ENCODE results near the gene PMM2.

PMM2 gene

GRCh38 chr16:8851761-8852403, 54.2 kb downstream of the PMM2 start:
- Histone ChIP-seq H3K27me3 (ENCODE audit: control insufficient read depth in 1 of 2, insufficient read depth in 2 of 2, low read length in 2 of 2) (no peaks in the 10 kb centered on the region), H3K36me3 (ENCODE audit: control insufficient read depth in 2 of 2, insufficient read depth in 2 of 2, low read length in 2 of 2) (peaks cover 5 to 23% of the 10 kb centered on the region in 2 donors), H3K27ac (ENCODE audit: low read length) (no peak overlapping the region)

GRCh38 chr16:8852534-8852933, 54.9 kb downstream of the PMM2 start:
- peaks cover 5 to 24% of the 10 kb centered on the region in 2 donors for H3K36me3 ChIP-seq (ENCODE audit: control insufficient read depth in 2 of 2, insufficient read depth in 2 of 2, low read length in 2 of 2)
- no peak overlapping the region for H3K4me3 ChIP-seq (ENCODE audit: low read length in 2 of 2)
- H3K9ac ChIP-seq (ENCODE audit: low read length in 2 of 2): no peak overlapping the region
- H3K27ac ChIP-seq (ENCODE audit: low read length): no peak overlapping the region
- H3K4me1 ChIP-seq (ENCODE audit: control insufficient read depth, insufficient read depth, low read length): peaks cover 5% of the 10 kb centered on the region
- no peaks in the 10 kb centered on the region for H3K9me3 ChIP-seq (ENCODE audit: control insufficient read depth in 2 of 2, low read length in 2 of 2)
- no peaks in the 10 kb centered on the region for H3K27me3 ChIP-seq (ENCODE audit: control insufficient read depth in 1 of 2, insufficient read depth in 2 of 2, low read length in 2 of 2)

More at GRCh38 chr16:8851761-8852403, 54.2 kb downstream of the PMM2 start:
- H3K9ac ChIP-seq (ENCODE audit: low read length in 2 of 2): no peak overlapping the region
- H3K4me3 ChIP-seq (ENCODE audit: low read length in 2 of 2): no peak overlapping the region
- H3K4me1 ChIP-seq (ENCODE audit: control insufficient read depth, insufficient read depth, low read length): peaks cover 5% of the 10 kb centered on the region
- no peaks in the 10 kb centered on the region for H3K9me3 ChIP-seq (ENCODE audit: control insufficient read depth in 2 of 2, low read length in 2 of 2)

- Histone ChIP-seq H3K9me3 (ENCODE audit: control insufficient read depth in 2 of 2, low read length in 2 of 2) (no peaks in the 10 kb centered on the region), H3K36me3 (ENCODE audit: control insufficient read depth in 2 of 2, insufficient read depth in 2 of 2, low read length in 2 of 2) (peaks cover 5 to 22% of the 10 kb centered on the region in 2 donors)
These were observed 55.5 kb downstream of the PMM2 start for GRCh38 chr16:8853150-8853549.

GRCh38 chr16:8853611-8854010, 56.0 kb downstream of the PMM2 start:
- H3K36me3 ChIP-seq (ENCODE audit: control insufficient read depth in 2 of 2, insufficient read depth in 2 of 2, low read length in 2 of 2): peaks cover 7 to 21% of the 10 kb centered on the region in 2 donors
- no peak overlapping the region for H3K4me3 ChIP-seq (ENCODE audit: low read length in 2 of 2)
- H3K27me3 ChIP-seq (ENCODE audit: control insufficient read depth in 1 of 2, insufficient read depth in 2 of 2, low read length in 2 of 2): no peaks in the 10 kb centered on the region
- no peak overlapping the region for H3K27ac ChIP-seq (ENCODE audit: low read length)
- H3K9me3 ChIP-seq (ENCODE audit: control insufficient read depth in 2 of 2, low read length in 2 of 2): no peaks in the 10 kb centered on the region
- peaks cover 5% of the 10 kb centered on the region for H3K4me1 ChIP-seq (ENCODE audit: control insufficient read depth, insufficient read depth, low read length)
- no peak overlapping the region for H3K9ac ChIP-seq (ENCODE audit: low read length in 2 of 2)

More at GRCh38 chr16:8853150-8853549, 55.5 kb downstream of the PMM2 start:
- Histone ChIP-seq H3K4me3 (ENCODE audit: low read length in 2 of 2) (no peak overlapping the region), H3K9ac (ENCODE audit: low read length in 2 of 2) (no peak overlapping the region), H3K27me3 (ENCODE audit: control insufficient read depth in 1 of 2, insufficient read depth in 2 of 2, low read length in 2 of 2) (no peaks in the 10 kb centered on the region), H3K4me1 (ENCODE audit: control insufficient read depth, insufficient read depth, low read length) (peaks cover 5% of the 10 kb centered on the region), H3K27ac (ENCODE audit: low read length) (no peak overlapping the region)

GRCh38 chr16:8854298-8854948, 56.8 kb downstream of the PMM2 start:
- Histone ChIP-seq H3K36me3 (ENCODE audit: control insufficient read depth in 2 of 2, insufficient read depth in 2 of 2, low read length in 2 of 2) (peaks cover 8 to 15% of the 10 kb centered on the region in 2 donors), H3K9me3 (ENCODE audit: control insufficient read depth in 2 of 2, low read length in 2 of 2) (no peaks in the 10 kb centered on the region), H3K27ac (ENCODE audit: low read length) (no peak overlapping the region), H3K4me1 (ENCODE audit: control insufficient read depth, insufficient read depth, low read length) (peaks cover 5% of the 10 kb centered on the region), H3K4me3 (ENCODE audit: low read length in 2 of 2) (no peak overlapping the region), H3K27me3 (ENCODE audit: control insufficient read depth in 1 of 2, insufficient read depth in 2 of 2, low read length in 2 of 2) (no peaks in the 10 kb centered on the region), H3K9ac (ENCODE audit: low read length in 2 of 2) (no peak overlapping the region)

- no peak overlapping the region for H3K4me3 ChIP-seq (ENCODE audit: low read length in 2 of 2)
- H3K36me3 ChIP-seq (ENCODE audit: control insufficient read depth in 2 of 2, insufficient read depth in 2 of 2, low read length in 2 of 2): peaks cover 8 to 9% of the 10 kb centered on the region in 2 donors
- no peak overlapping the region for H3K27ac ChIP-seq (ENCODE audit: low read length)
- H3K4me1 ChIP-seq (ENCODE audit: control insufficient read depth, insufficient read depth, low read length): peaks cover 6% of the 10 kb centered on the region
- H3K27me3 ChIP-seq (ENCODE audit: control insufficient read depth in 1 of 2, insufficient read depth in 2 of 2, low read length in 2 of 2): no peaks in the 10 kb centered on the region
- no peak overlapping the region for H3K9ac ChIP-seq (ENCODE audit: low read length in 2 of 2)
- no peaks in the 10 kb centered on the region for H3K9me3 ChIP-seq (ENCODE audit: control insufficient read depth in 2 of 2, low read length in 2 of 2)
These were observed 57.6 kb downstream of the PMM2 start for GRCh38 chr16:8855051-8855786.

GRCh38 chr16:8855972-8856371, 58.3 kb downstream of the PMM2 start:
- Histone ChIP-seq H3K27me3 (ENCODE audit: control insufficient read depth in 1 of 2, insufficient read depth in 2 of 2, low read length in 2 of 2) (no peaks in the 10 kb centered on the region), H3K27ac (ENCODE audit: low read length) (no peak overlapping the region), H3K9me3 (ENCODE audit: control insufficient read depth in 2 of 2, low read length in 2 of 2) (no peaks in the 10 kb centered on the region), H3K4me1 (ENCODE audit: control insufficient read depth, insufficient read depth, low read length) (peaks cover 8% of the 10 kb centered on the region), H3K9ac (ENCODE audit: low read length in 2 of 2) (no peak overlapping the region), H3K36me3 (ENCODE audit: control insufficient read depth in 2 of 2, insufficient read depth in 2 of 2, low read length in 2 of 2) (peaks cover 7 to 8% of the 10 kb centered on the region in 2 donors), H3K4me3 (ENCODE audit: low read length in 2 of 2) (no peak overlapping the region)

- Histone ChIP-seq H3K36me3 (ENCODE audit: control insufficient read depth in 2 of 2, insufficient read depth in 2 of 2, low read length in 2 of 2) (peaks cover 7 to 8% of the 10 kb centered on the region in 2 donors), H3K9me3 (ENCODE audit: control insufficient read depth in 2 of 2, low read length in 2 of 2) (no peaks in the 10 kb centered on the region), H3K9ac (ENCODE audit: low read length in 2 of 2) (no peak overlapping the region), H3K4me1 (ENCODE audit: control insufficient read depth, insufficient read depth, low read length) (peaks cover 22% of the 10 kb centered on the region), H3K27ac (ENCODE audit: low read length) (no peak overlapping the region), H3K4me3 (ENCODE audit: low read length in 2 of 2) (no peak overlapping the region), H3K27me3 (ENCODE audit: control insufficient read depth in 1 of 2, insufficient read depth in 2 of 2, low read length in 2 of 2) (no peaks in the 10 kb centered on the region)
These were observed 61.6 kb downstream of the PMM2 start for GRCh38 chr16:8858994-8859912.

GRCh38 chr16:8859913-8860881, 62.6 kb downstream of the PMM2 start:
- no peaks in the 10 kb centered on the region for H3K27me3 ChIP-seq (ENCODE audit: control insufficient read depth in 1 of 2, insufficient read depth in 2 of 2, low read length in 2 of 2)
- H3K36me3 ChIP-seq (ENCODE audit: control insufficient read depth in 2 of 2, insufficient read depth in 2 of 2, low read length in 2 of 2): peaks cover 6 to 7% of the 10 kb centered on the region in 2 donors
- peak overlapping the region in 1 of 2 donors; percentile 22 for H3K9ac ChIP-seq (ENCODE audit: low read length in 2 of 2)
- H3K4me3 ChIP-seq (ENCODE audit: low read length in 2 of 2): no peak overlapping the region
- H3K4me1 ChIP-seq (ENCODE audit: control insufficient read depth, insufficient read depth, low read length): peaks cover 31% of the 10 kb centered on the region
- no peaks in the 10 kb centered on the region for H3K9me3 ChIP-seq (ENCODE audit: control insufficient read depth in 2 of 2, low read length in 2 of 2)
- no peak overlapping the region for H3K27ac ChIP-seq (ENCODE audit: low read length)

Measured in stomach smooth muscle (tissue), 2 donors.